Fibroblast of skin of left biceps (primary cell): ENCODE data around the gene FUCA1.
"Not testable (repeated sequence)": the region's sequence is repeated elsewhere in the genome, so short reads cannot be mapped to it uniquely, and the experiment has no call there.

Source experiments
- DNase-seq, 2 experiments: peaks; one replicate each; pipeline ENCODE4 v3.0.0-alpha.2; 2013; ENCODE audit warnings: low read depth in 2 of 2

Gene FUCA1

GRCh38 chr1:23895993-23896392 lies 27.9 kb upstream of the FUCA1 start:
- no peak for DNase-seq

GRCh38 chr1:23895082-23895481 lies 27.0 kb upstream of the FUCA1 start:
- no peak for DNase-seq

- DNase-seq = no peak
These were observed 21.0 kb upstream of the FUCA1 start for GRCh38 chr1:23889074-23889473.

- no peak for DNase-seq
These were observed 17.1 kb upstream of the FUCA1 start for GRCh38 chr1:23885222-23885621.

GRCh38 chr1:23882746-23883145 lies 14.7 kb upstream of the FUCA1 start:
- no peak for DNase-seq

GRCh38 chr1:23879809-23880208 lies 11.7 kb upstream of the FUCA1 start:
- no peak for DNase-seq

GRCh38 chr1:23878668-23879067 lies 10.6 kb upstream of the FUCA1 start:
- DNase-seq = no peak

GRCh38 chr1:23875382-23875781 lies 7.3 kb upstream of the FUCA1 start:
- DNase-seq = no peak

GRCh38 chr1:23872421-23872820 lies 4.3 kb upstream of the FUCA1 start:
- no peak for DNase-seq

GRCh38 chr1:23869051-23869450 lies 961 bp upstream of the FUCA1 start:
- DNase-seq = no peak

- DNase-seq = no peak
These were observed 497 bp upstream of the FUCA1 start for GRCh38 chr1:23868557-23869016.

GRCh38 chr1:23867542-23867894 lies 572 bp downstream of the FUCA1 start:
- DNase-seq = no peak

- no peak for DNase-seq
These were observed 2.6 kb downstream of the FUCA1 start for GRCh38 chr1:23865543-23865930.

GRCh38 chr1:23864801-23865542 lies 3.1 kb downstream of the FUCA1 start:
- no peak for DNase-seq

- DNase-seq = no peak
These were observed 5.5 kb downstream of the FUCA1 start for GRCh38 chr1:23862640-23863039.

GRCh38 chr1:23854568-23854967 lies 13.5 kb downstream of the FUCA1 start:
- DNase-seq = no peak

GRCh38 chr1:23853124-23853523 lies 15.0 kb downstream of the FUCA1 start:
- DNase-seq = not testable (repeated sequence)

GRCh38 chr1:23851406-23851805 lies 16.7 kb downstream of the FUCA1 start:
- not testable (repeated sequence) for DNase-seq

- no peak for DNase-seq
These were observed 19.1 kb downstream of the FUCA1 start for GRCh38 chr1:23848673-23849616.

- not testable (repeated sequence) for DNase-seq
These were observed 20.5 kb downstream of the FUCA1 start for GRCh38 chr1:23847482-23848095.

GRCh38 chr1:23845163-23845562 lies 22.9 kb downstream of the FUCA1 start:
- no peak for DNase-seq

- no peak for DNase-seq
These were observed 24.4 kb downstream of the FUCA1 start for GRCh38 chr1:23843644-23844043.
